Measurements from ENCODE around the gene ATP13A1. TPM values are rescaled to one million over a fixed set of nuclear protein-coding genes. Genes with fewer than 3 reads are reported as not detected.

The ATP13A1 gene
- total RNA-seq, 4 donors from 2014 or later, result 65.6 to 142 (median 92.3) TPM

Small RNA genes lying within 50 kb of the gene (small RNA-seq; reads per million reads assigned to genes)
- gene AC011458.2, result 0 reads per million in 4 donors

Other genes with a start within 250 kb of the ATP13A1 start
- gene TSSK6, start 148.1 kb downstream of the ATP13A1 start, total RNA-seq, result 1 to 10 TPM in 2 of 4 donors, under 1 TPM in 2; 0.40 to 3.3 (median 0.92) TPM
- 100 to 1,000 TPM in 1 of 4 donors, 10 to 100 TPM in 3; 41.6 to 113 (median 71.4) TPM for gene NDUFA13, start 147.5 kb downstream of the ATP13A1 start, total RNA-seq
- gene YJEFN3, start 134.8 kb downstream of the ATP13A1 start, total RNA-seq, result 1 to 10 TPM in 2 of 4 donors, under 1 TPM in 2; 0.45 to 1.4 (median 0.96) TPM
- gene CILP2, start 125.4 kb downstream of the ATP13A1 start, total RNA-seq, result under 1 TPM in 2 of 4 donors, not detected in 2; 0.19 to 0.27 TPM
- gene PBX4, start 45.0 kb downstream of the ATP13A1 start, total RNA-seq, result 1 to 10 TPM in 1 of 4 donors, under 1 TPM in 3; 0.42 to 4.5 (median 0.68) TPM
- gene LPAR2, start 35.5 kb downstream of the ATP13A1 start, total RNA-seq, result 1 to 10 TPM in 3 of 4 donors, under 1 TPM in 1; 0.78 to 3.5 (median 2.3) TPM
- 10 to 100 TPM in 1 of 4 donors, 1 to 10 TPM in 3; 7.7 to 11.2 (median 8.0) TPM for gene GMIP, start 20.0 kb downstream of the ATP13A1 start, total RNA-seq
- gene ZNF101, start 5.2 kb upstream of the ATP13A1 start, total RNA-seq, result 1 to 10 TPM; 2.5 to 7.6 (median 4.4) TPM
- 10 to 100 TPM in 2 of 4 donors, 1 to 10 TPM in 2; 7.4 to 11.4 (median 9.6) TPM for gene ZNF14, start 69.4 kb upstream of the ATP13A1 start, total RNA-seq
- 10 to 100 TPM; 17.7 to 34.2 (median 25.9) TPM for gene ZNF506, start 158.1 kb upstream of the ATP13A1 start, total RNA-seq
- gene ZNF253, start 202.2 kb upstream of the ATP13A1 start, total RNA-seq, result 10 to 100 TPM in 2 of 4 donors, 1 to 10 TPM in 2; 7.0 to 17.3 (median 9.5) TPM
- 1 to 10 TPM; 1.7 to 6.1 (median 2.9) TPM for gene ZNF93, start 237.3 kb upstream of the ATP13A1 start, total RNA-seq

All from gastroesophageal sphincter (tissue), 4 donors.